ENCODE data around the gene BCAP31. TPM values are rescaled to one million over a fixed set of nuclear protein-coding genes. Genes with fewer than 3 reads are reported as not detected.

BCAP31 gene
- total RNA-seq, 1 donor from 2014 or later = 219 TPM

- no peak overlapping the region for H3K27ac ChIP-seq (ENCODE audit: low read depth, low read length)
- Mint-ChIP-seq H3K4me3 (ENCODE audit: unreplicated experiment) (no peak overlapping the region), H3K36me3 (ENCODE audit: low read depth, unreplicated experiment) (peaks cover 16% of the 10 kb centered on the region), H3K27me3 (ENCODE audit: low read depth, unreplicated experiment) (no peaks in the 10 kb centered on the region), H3K4me1 (ENCODE audit: low read depth, unreplicated experiment) (peaks cover 3% of the 10 kb centered on the region), H3K27ac (ENCODE audit: unreplicated experiment) (no peak overlapping the region), H3K9me3 (ENCODE audit: unreplicated experiment) (no peaks in the 10 kb centered on the region)
- H2AFZ ChIP-seq (ENCODE audit: low read depth, low read length) = no peak overlapping the region
- TF ChIP-seq CTCF (IDR thresholded peaks at IDR 0.05; ENCODE audit: insufficient read depth, low read depth, low read length) = no peak
- TF ChIP-seq EZH2 (IDR thresholded peaks at IDR 0.05; ENCODE audit: insufficient read depth, low read length) = no peak
- no peak for FAIRE-seq
- no peaks in the 10 kb centered on the region for H3K79me2 ChIP-seq (ENCODE audit: insufficient read depth, low read length)
- H3K9me3 ChIP-seq (ENCODE audit: insufficient read depth, low read depth, low read length) = no peaks in the 10 kb centered on the region
- peaks cover 18% of the 10 kb centered on the region for H3K4me1 ChIP-seq (ENCODE audit: insufficient read depth, low read length)
- H3K9ac ChIP-seq (ENCODE audit: low read length) = no peak overlapping the region
- no peak for DNase-seq (ENCODE audit: low read depth)
- no peaks in the 10 kb centered on the region for H4K20me1 ChIP-seq (ENCODE audit: insufficient read depth, low read length)
- no peak overlapping the region for H3K4me2 ChIP-seq (ENCODE audit: low read length)
- no peak overlapping the region for H3K4me3 ChIP-seq (ENCODE audit: insufficient read depth, low read depth, low read length)
- H3K36me3 ChIP-seq (ENCODE audit: insufficient read depth, low read length) = no peaks in the 10 kb centered on the region
- no peaks in the 10 kb centered on the region for H3K27me3 ChIP-seq (ENCODE audit: insufficient read depth, low read length)
Measured at GRCh38 chrX:153728951-153729631, 4.9 kb upstream of the BCAP31 start.

DNA sequence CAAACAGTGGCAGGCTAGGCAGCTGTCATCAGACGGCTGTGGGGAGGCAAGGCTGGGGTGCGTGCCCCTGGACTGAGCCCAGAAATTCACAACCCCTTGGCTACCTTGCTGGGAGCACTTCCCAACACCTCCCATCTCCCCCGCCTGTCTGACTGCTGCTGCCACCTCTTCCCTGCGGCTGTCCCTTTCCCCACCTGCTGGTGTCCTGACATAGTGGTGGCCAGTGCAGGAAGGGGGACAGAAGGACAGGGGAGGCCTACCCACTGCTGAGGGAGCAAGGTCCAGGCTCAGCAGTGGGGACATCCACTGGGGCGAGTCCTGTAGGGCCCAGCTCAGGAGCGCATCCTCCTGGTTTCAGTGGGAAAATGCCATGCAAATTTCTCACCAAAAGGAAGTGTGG, 3.9 kb upstream of the BCAP31 start:
- TF ChIP-seq EZH2 (IDR thresholded peaks at IDR 0.05; ENCODE audit: insufficient read depth, low read length) (no peak), CTCF (IDR thresholded peaks at IDR 0.05; ENCODE audit: insufficient read depth, low read depth, low read length) (no peak)
- Histone ChIP-seq H2AFZ (ENCODE audit: low read depth, low read length) (no peak overlapping the region), H3K79me2 (ENCODE audit: insufficient read depth, low read length) (peaks cover 7% of the 10 kb centered on the region), H4K20me1 (ENCODE audit: insufficient read depth, low read length) (peaks cover under 1% of the 10 kb centered on the region), H3K4me1 (ENCODE audit: insufficient read depth, low read length) (peaks cover 19% of the 10 kb centered on the region), H3K27ac (ENCODE audit: low read depth, low read length) (no peak overlapping the region), H3K4me3 (ENCODE audit: insufficient read depth, low read depth, low read length) (no peak overlapping the region), H3K4me2 (ENCODE audit: low read length) (no peak overlapping the region), H3K9me3 (ENCODE audit: insufficient read depth, low read depth, low read length) (no peaks in the 10 kb centered on the region), H3K9ac (ENCODE audit: low read length) (no peak overlapping the region), H3K27me3 (ENCODE audit: insufficient read depth, low read length) (no peaks in the 10 kb centered on the region), H3K36me3 (ENCODE audit: insufficient read depth, low read length) (no peaks in the 10 kb centered on the region)
- FAIRE-seq (no peak), DNase-seq (ENCODE audit: low read depth) (no peak)
- H3K27ac Mint-ChIP-seq (ENCODE audit: unreplicated experiment) = no peak overlapping the region
- H3K4me1 Mint-ChIP-seq (ENCODE audit: low read depth, unreplicated experiment) = peaks cover 3% of the 10 kb centered on the region
- peak overlapping the region; percentile 35 for H3K4me3 Mint-ChIP-seq (ENCODE audit: unreplicated experiment)
- peaks cover 16% of the 10 kb centered on the region for H3K36me3 Mint-ChIP-seq (ENCODE audit: low read depth, unreplicated experiment)
- H3K9me3 Mint-ChIP-seq (ENCODE audit: unreplicated experiment) = no peaks in the 10 kb centered on the region
- no peaks in the 10 kb centered on the region for H3K27me3 Mint-ChIP-seq (ENCODE audit: low read depth, unreplicated experiment)

Measured in astrocyte (in vitro differentiated cells and primary cell).